Fibroblast of skin of scalp (primary cell): ENCODE measurements around the gene RAB1A.

Experiments used
- DNase-seq: peaks from one replicate; pipeline ENCODE4 v3.0.0-alpha.2; 2013

RAB1A gene

GRCh38 chr2:65057391-65058052 lies 72.4 kb downstream of the RAB1A start:
- peak; percentile 33 for DNase-seq

DNA sequence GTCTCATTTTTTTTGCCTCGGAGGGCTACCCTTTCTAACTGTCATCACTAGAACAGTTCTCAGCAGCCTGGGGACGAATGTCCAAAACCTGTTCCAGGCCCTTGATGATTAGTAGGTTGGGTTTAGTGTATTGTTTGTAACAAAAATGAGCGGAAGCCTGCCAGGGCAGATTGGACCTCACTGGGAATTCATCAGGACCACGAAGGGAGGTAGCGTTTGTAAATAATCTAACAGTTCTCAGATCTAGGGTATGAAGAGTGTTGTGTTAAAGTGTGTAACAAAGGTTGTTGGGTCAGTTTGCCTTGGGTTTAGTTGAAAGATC lies 72.9 kb downstream of the RAB1A start:
- DNase-seq: no peak

DNA sequence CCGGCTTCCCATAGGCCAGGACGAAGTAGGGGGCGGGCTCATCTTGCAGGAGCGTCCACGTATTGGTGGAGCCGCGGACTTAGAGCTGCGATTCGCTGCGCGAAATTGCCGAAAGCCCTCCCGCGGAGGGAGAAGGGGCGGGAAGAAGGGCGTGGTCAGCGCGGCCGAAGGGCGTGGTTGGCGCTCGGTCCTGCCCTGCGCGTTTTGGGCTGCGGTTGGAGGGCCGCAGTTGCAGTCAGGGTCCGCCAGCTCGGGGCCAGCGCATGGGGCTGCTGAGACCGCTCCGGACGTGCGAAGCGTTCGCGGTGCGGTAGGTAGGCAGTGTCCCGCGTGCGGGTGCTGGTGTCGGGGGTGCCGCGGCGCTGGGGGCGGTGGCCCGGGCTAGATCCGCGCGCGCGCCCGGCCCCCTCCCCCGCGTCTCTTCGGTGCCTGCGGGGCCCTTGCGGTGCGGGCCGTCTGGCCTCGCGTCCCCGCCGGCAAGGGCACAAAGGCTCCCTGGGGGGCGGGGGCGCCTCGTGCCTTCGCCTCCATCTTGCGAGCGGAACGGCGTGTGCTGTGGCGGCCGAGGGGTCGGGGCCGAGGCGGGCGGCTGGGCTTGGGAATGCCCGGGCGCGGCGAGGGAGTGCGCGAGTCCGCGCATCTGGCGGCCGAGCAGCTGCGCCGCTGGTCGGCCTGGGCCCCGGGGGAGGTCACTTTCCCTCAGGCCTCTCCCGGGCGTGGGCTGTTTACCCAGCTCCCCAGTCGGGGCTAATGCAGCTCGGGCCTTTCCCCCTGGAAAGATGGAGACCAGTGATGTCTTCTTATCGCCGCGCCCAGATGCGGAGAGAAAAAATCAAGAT lies 73.5 kb downstream of the RAB1A start, which contains the start of gene CEP68:
Gene CEP68 (plus strand): TSS at position 202 of the 839 bp plus-strand sequence. CDS start 13,029 bp downstream, outside the sequence.
- DNase-seq: peak; percentile 97

DNA sequence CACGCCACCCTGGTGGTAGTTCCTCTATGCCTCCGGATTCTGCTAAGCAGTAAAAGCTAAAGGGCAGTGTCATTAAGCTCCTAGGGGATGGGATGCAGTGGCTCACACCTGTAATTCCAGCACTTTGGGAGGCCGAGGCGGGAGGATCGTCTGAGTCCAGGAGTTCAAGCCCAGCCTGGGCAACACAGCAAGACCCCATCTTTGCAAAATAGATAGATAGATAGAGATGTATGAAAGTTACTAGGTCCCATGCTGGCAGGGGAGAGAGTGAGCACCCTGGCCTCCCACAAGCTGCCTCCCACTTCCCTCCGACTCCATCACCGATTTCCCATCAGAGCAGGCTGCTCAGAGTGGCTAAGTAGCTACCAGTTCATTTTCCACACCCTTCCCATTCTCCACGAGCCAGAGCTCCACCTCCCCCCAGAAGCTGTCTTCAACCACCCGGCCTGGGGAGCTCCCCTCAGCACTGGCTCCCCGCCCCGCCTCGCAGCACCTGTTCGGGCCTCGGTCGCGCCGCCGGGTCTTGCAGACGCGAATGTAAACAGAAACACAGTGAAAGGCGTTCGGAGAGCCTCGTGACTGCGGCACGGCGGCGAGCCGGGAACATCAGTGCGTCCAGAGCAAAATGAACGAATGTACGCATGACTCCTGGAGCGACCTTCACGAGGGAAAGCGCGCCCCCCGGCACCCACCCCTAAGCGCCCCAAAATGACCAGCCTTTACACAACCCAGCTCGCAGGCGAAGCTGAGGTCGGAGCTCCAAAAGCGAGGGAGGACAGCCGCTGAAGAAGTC lies 74.3 kb downstream of the RAB1A start:
- DNase-seq: no peak

GRCh38 chr2:65054749-65055421 lies 75.0 kb downstream of the RAB1A start:
- DNase-seq: no peak

DNA sequence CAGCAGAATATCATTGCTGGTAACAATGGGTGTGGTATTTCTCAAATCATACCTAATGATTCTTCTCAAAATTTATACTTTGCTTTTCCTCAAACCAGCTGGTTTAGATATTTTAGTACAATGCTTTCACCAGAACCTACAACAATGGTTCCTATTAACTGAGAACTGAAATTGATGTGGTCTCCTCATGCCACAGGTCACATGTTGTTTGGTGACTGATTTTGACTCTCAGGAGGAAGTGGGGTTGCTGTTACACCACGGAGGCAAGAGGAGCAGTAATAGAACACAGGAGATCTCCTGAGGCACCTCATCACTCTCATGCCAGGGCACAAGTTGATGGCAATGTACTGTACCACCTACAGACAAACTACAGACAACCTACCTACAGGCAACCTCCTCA lies 76.7 kb downstream of the RAB1A start:
- DNase-seq: no peak

DNA sequence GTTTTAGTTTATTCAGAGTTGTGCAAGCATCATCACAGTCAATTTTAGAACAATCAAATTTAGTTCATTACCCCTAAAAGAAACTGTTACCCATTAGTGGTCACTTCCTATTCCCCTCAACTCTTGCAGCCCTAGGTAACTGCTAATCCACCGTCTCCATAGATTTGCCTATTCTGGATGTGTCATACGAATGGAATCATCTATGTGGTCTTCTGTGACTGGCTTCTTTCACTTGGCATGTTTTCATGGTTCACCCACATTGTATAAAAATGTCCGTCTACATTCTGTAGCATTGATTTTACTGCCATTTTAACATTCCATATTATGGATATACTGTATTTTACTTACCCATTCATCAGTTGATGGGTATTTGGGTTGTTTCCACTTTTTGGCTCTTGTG lies 79.0 kb downstream of the RAB1A start:
- peak; percentile 72 for DNase-seq

- no peak for DNase-seq
Measured at GRCh38 chr2:65049010-65049639, 80.8 kb downstream of the RAB1A start.

DNA sequence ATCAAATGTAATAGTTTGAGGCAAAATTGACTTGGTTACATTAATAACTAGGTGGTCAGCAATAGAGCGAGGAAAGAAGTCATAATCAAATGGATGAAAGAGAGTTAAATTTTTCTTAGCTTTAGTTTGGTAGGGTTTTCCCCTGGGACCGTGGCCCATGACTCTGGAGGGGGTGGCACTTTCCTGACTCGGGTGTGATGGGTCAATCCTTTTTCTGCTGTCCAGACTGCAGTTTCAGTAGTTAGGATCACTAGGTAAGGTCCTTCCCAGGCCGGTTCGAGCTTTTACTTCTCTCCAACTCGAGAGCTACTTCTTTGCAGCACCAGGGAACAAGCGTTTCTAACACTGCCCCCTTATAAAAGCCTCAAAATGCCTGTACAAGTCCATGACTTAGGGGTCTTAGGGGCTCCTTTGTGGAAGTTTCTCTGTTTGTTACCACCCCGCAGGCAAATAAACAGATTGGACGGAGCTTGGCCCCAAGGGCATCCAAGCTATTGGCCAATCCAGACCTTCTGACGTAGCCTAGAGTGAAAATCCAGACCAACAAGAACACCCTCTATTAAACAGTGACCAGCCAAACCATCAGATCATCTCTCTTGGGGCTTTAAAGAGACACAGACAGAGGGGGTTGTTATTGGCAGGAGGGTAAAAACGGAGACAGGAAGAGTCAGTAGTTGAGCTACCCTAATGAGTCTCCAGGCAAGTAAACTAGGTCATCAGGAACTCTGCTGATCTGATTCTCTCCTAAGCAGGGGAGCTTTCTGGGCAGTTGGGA lies 83.1 kb downstream of the RAB1A start:
- DNase-seq: no peak

- peak; percentile 92 for DNase-seq
Measured at GRCh38 chr2:65045651-65046050, 84.3 kb downstream of the RAB1A start.

DNA sequence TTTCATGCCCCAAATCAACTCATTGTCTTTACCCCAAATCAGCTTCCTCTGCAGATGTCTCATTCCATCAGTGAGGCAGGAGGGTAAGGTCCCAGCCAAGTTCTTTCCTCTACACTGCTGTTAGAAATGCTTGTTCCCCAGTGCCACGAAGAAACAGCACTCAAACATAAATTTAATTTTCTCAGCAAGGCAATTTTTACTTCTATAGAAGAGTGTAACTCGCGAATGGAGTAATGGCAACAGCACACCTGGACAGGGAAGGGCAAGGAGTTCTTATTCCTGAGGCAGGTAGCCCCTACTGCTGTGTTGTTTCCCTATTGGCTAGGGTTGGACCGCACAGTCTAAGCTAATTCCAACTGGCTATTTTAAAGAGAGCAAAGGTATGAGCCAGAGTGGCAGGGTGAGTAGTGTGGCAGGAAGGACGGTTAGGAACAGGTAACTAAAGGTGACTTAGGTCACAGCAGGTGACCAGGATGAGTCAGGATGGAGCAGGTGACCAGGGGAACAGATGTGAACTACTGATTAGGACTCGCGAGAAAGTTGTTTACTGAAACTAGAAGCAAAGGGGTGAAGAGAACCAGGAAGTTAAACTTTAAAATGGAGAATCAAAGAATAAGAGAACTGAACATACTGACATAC lies 85.7 kb downstream of the RAB1A start:
- no peak for DNase-seq

GRCh38 chr2:65043001-65043400 lies 86.9 kb downstream of the RAB1A start:
- DNase-seq: no peak

DNA sequence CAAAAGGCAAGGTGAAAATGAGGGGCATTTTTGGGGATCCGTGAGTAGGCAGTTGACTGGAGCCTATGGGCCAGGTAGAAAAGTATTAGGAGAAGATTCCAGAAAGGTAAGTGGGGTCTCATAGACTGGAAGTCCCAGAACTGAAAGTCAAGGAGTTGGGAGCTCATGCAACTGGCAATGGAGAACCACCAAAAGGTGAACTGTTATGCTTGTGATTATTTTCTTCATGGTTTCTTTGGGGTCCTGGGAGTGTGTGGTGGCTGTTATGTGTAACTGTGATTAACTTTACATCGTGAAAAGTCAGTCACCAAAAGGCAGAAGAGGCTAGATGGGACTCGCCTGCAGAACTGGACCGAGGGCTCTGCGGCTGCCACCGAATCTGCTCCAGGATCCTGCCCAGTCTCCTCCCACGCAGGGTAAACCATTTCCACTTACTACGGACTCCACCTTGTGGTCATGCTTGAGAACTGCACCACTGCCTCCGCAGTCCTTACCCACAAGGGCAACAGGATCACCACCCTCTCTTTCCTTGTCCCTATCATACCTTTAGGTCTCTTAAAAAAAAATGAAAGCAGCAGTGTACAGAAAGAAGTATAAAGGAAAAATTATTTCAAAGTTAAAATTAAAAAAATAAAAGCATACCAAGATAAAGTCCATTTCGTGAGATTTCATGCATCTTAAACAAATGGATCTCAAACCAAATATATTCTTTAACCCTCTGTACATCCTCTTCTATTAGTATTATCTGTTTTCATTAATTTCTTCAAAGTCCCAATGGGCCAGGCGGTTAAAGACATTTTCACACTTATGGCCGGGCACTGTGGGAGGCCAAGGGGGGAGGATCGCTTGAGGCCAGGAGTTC lies 89.3 kb downstream of the RAB1A start:
- DNase-seq: peak; percentile 78

DNA sequence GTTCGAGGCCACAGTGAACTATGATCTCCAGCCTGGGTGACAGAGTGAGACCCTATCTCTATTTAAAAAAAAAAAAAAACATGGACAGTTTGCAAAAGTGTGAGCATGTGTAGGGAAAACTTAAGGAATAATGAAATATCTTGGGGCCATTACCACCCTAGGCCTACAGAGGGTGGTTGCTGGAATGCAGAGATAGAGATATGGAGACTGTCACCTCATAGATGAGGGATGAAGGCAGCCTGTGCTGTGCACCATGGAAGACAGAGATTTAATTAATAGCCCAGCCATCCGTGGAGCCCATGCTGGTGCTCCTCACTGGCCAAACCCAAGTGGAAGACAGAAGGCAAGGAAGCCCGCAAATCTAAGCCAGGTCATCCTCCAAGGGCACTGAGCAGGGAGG lies 90.3 kb downstream of the RAB1A start:
- DNase-seq: no peak

DNA sequence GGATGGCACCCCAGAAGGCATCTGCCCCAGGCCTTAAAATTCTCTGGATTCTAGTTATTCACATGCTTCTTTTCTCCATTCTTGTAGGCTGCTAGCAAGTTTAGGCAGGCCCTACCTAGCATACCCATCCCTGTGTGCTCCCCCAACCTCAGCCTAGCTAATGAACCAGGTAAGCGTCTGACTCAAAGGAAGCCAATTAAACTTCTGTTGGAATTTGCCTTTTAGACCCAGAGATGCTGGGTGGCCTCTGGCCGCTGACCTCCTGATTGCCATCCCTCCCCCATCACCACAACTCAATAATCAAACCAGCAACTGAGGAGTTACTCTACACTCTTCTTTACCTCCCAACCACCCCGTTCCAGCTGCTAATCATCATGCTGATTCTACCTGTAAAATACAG lies 92.7 kb downstream of the RAB1A start:
- no peak for DNase-seq
